HepG2 (cell line): ENCODE results near the gene ZBTB7C. TPM values are rescaled to one million over a fixed set of nuclear protein-coding genes. Genes with fewer than 3 reads are reported as not detected.

Experiments used
- ATAC-seq: fragments of 200-7000 bp; cut with Tn5 transposase; 3 replicates; pipeline ENCODE4 v1.9.1; 2020; ENCODE audit warnings: mild to moderate bottlenecking, moderate library complexity
- BruUV-seq: library from RNA; stranded (reverse); fragments of 400-500 nt; replicated peaks from 2 replicates; lab custom pipeline; 2021; lab: Mats Ljungman, UMichigan
- CTCF ChIA-PET: fragments of 300-600 bp; formaldehyde crosslinking; extraction: SDS; loops from one replicate; lab custom pipeline; 2021; ENCODE audit warnings: low total read pairs, inconsistent platforms, low intra/inter-chr PET ratio; lab: Yijun Ruan, JAX
- POLR2A ChIA-PET: fragments of 350-600 bp; sonication (Branson Sonifier 250); formaldehyde crosslinking; loops from one replicate; lab custom pipeline; 2020; ENCODE audit warnings: antibody characterized with exemption, inconsistent platforms; lab: Yijun Ruan, JAX
- DNase-seq: peaks from one replicate; pipeline ENCODE4 v3.0.0-alpha.2; 2015; ENCODE audit warnings: low spot score
- FAIRE-seq: peaks from 3 replicates; lab custom pipeline; 2011; peaks lifted over from hg19 to GRCh38; lab: Jason Lieb, UNC
- H2AFZ ChIP-seq: one replicate; pipeline ENCODE4 v1.6.1; 2011; ENCODE audit warnings: low read length, inconsistent platforms
- H3K27ac ChIP-seq: fragments of 300-600 bp; 3 replicates; pipeline ENCODE4 v1.8.0; 2011; ENCODE audit warnings: mixed run types, mild to moderate bottlenecking, mixed read lengths, low read length, inconsistent platforms; ENCODE audit not compliant: insufficient read depth; ENCODE audit errors: extremely low read length
- H3K27me3 ChIP-seq, 2 experiments: fragments of 200-600 bp in 1 of 2; 2 replicates in 1 of 2; 3 replicates in 1 of 2; pipeline versions ENCODE4 v1.6.0 to v1.8.0; 2011; ENCODE audit warnings: low read length in 2 of 2, mild to moderate bottlenecking in 2 of 2, moderate library complexity in 2 of 2, inconsistent platforms in 1 of 2; ENCODE audit not compliant: insufficient read depth in 2 of 2, control insufficient read depth in 1 of 2
- H3K36me3 ChIP-seq, 2 experiments: fragments of 200-600 bp in 1 of 2; replicated peaks in 1 of 2; 2 replicates in 1 of 2; 3 replicates in 1 of 2; pipeline versions ENCODE4 v1.5.1 to v1.8.0; 2011; ENCODE audit warnings: low read length in 2 of 2, inconsistent platforms in 1 of 2; ENCODE audit not compliant: insufficient read depth in 2 of 2, control insufficient read depth in 1 of 2
- H3K4me1 ChIP-seq: 2 replicates; pipeline ENCODE4 v1.5.1; 2012; ENCODE audit warnings: low read length, inconsistent platforms; ENCODE audit not compliant: insufficient read depth
- H3K4me2 ChIP-seq: 2 replicates; pipeline ENCODE4 v1.6.0; 2011; ENCODE audit warnings: low read depth, low read length, inconsistent platforms
- H3K4me3 ChIP-seq, 3 experiments: fragments of 200-600 bp in 1 of 3; sonication (generic), shearing (Covaris generic) in 1 of 3; replicated peaks in 1 of 3; 2 replicates each; pipeline ENCODE4 v1.5.1; 2011 to 2016; ENCODE audit warnings: low read length in 3 of 3, inconsistent platforms in 2 of 3, low read depth in 2 of 3, mild to moderate bottlenecking in 2 of 3, control low read depth in 1 of 3, mixed read lengths in 1 of 3; ENCODE audit not compliant: insufficient read depth in 1 of 3
- H3K79me2 ChIP-seq: one replicate; pipeline ENCODE4 v1.6.1; 2011; ENCODE audit warnings: low read length, inconsistent platforms; ENCODE audit not compliant: insufficient read depth
- H3K9ac ChIP-seq: 2 replicates; pipeline ENCODE4 v1.6.0; 2011; ENCODE audit warnings: mild to moderate bottlenecking, low read depth, low read length, inconsistent platforms; ENCODE audit not compliant: insufficient read depth
- H3K9me3 ChIP-seq: 2 replicates; pipeline ENCODE4 v1.5.1; 2012; ENCODE audit warnings: mild to moderate bottlenecking, low read length
- H4K20me1 ChIP-seq: 2 replicates; pipeline ENCODE4 v1.6.0; 2011; ENCODE audit warnings: inconsistent platforms, mild to moderate bottlenecking, low read length, moderate library complexity; ENCODE audit not compliant: insufficient read depth
- ATF1 ChIP-seq: IDR thresholded peaks from 2 replicates; pipeline ENCODE4 v1.6.1; 2016; ENCODE audit warnings: mild to moderate bottlenecking, control low read depth
- E2F1 ChIP-seq: sonication (generic); formaldehyde crosslinking; IDR thresholded peaks from 2 replicates; pipeline ENCODE4 v1.5.0; 2020; ENCODE audit warnings: missing genetic modification reagents
- FOXK1 ChIP-seq: sonication (generic); formaldehyde crosslinking; IDR thresholded peaks from 2 replicates; pipeline ENCODE4 v1.4.0; 2020; ENCODE audit warnings: low read depth, missing genetic modification reagents, borderline replicate concordance
- GLMP ChIP-seq: sonication (generic); formaldehyde crosslinking; IDR thresholded peaks from 2 replicates; pipeline ENCODE4 v1.9.0; 2021; ENCODE audit warnings: missing genetic modification reagents, mild to moderate bottlenecking, borderline replicate concordance
- GPN1 ChIP-seq: sonication (generic); formaldehyde crosslinking; IDR thresholded peaks from 2 replicates; pipeline ENCODE4 v1.5.1; 2020; ENCODE audit warnings: missing genetic modification reagents, borderline replicate concordance
- KLF15 ChIP-seq: sonication (generic); formaldehyde crosslinking; IDR thresholded peaks from 2 replicates; pipeline ENCODE4 v1.8.1; 2023; ENCODE audit warnings: borderline replicate concordance, mild to moderate bottlenecking, inconsistent platforms, missing genetic modification reagents, mixed read lengths
- MAFF ChIP-seq: IDR thresholded peaks from 2 replicates; pipeline ENCODE4 v1.6.1; 2011; ENCODE audit warnings: low read depth, low read length, improper control_type of control experiment
- MLLT10 ChIP-seq: sonication (generic); formaldehyde crosslinking; IDR thresholded peaks from 2 replicates; pipeline ENCODE4 v1.4.0; 2020; ENCODE audit warnings: missing genetic modification reagents
- PAWR ChIP-seq: sonication (generic); formaldehyde crosslinking; IDR thresholded peaks from 2 replicates; pipeline ENCODE4 v1.4.0; 2020; ENCODE audit warnings: missing genetic modification reagents, mild to moderate bottlenecking, borderline replicate concordance
- PRMT3 ChIP-seq: sonication (generic); formaldehyde crosslinking; IDR thresholded peaks from 2 replicates; pipeline ENCODE4 v1.8.1; 2022; ENCODE audit warnings: low read depth, mild to moderate bottlenecking, moderate library complexity, missing genetic modification reagents, borderline replicate concordance
- RAD51 ChIP-seq: fragments of 450-650 bp; IDR thresholded peaks from 2 replicates; pipeline ENCODE4 v1.6.1; 2016; ENCODE audit warnings: borderline replicate concordance
- REST ChIP-seq, 2 experiments: IDR thresholded peaks; 2 replicates each; pipeline ENCODE4 v1.6.1; 2011 to 2012; ENCODE audit warnings: low read length in 2 of 2, borderline replicate concordance in 1 of 2, low read depth in 1 of 2, mild to moderate bottlenecking in 1 of 2, moderate library complexity in 1 of 2
- TBL1XR1 ChIP-seq: fragments of 150-350 bp; IDR thresholded peaks from 2 replicates; pipeline ENCODE4 v1.6.1; 2014; ENCODE audit warnings: borderline replicate concordance, low read length; ENCODE audit not compliant: partially characterized antibody
- ZFP90 ChIP-seq: sonication (generic); formaldehyde crosslinking; IDR thresholded peaks from 2 replicates; pipeline ENCODE4 v1.8.0; 2022; ENCODE audit warnings: missing genetic modification reagents, mild to moderate bottlenecking, inconsistent platforms, borderline replicate concordance
- ZNF124 ChIP-seq: sonication (generic); formaldehyde crosslinking; IDR thresholded peaks from 2 replicates; pipeline ENCODE4 v1.4.0; 2020; ENCODE audit warnings: missing genetic modification reagents
- ZNF143 ChIP-seq: sonication (generic); formaldehyde crosslinking; IDR thresholded peaks from 2 replicates; pipeline ENCODE4 v1.4.0; 2020; ENCODE audit warnings: missing genetic modification reagents
- ZNF597 ChIP-seq: sonication (generic); formaldehyde crosslinking; IDR thresholded peaks from 2 replicates; pipeline ENCODE4 v1.5.0; 2020; ENCODE audit warnings: missing genetic modification reagents
- WGBS: methylation state at CpG from one replicate; pipeline ENCODE4 v1.1.6; 2017; ENCODE audit warnings: low lambda C conversion rate; 5-methylcytosine and 5-hydroxymethylcytosine counted together
- in situ Hi-C: cut with HindIII; loops from 2 replicates; pipeline ENCODE4 v1.10.0; 2017; ENCODE audit warnings: low pct_unique_long_range_greater_than_20kb; ENCODE audit not compliant: extremely low pct_ligation_motif_present
- intact Hi-C: fragments of 100-400 bp; cut with micrococcal nuclease; formaldehyde crosslinking; loops from one replicate; pipeline ENCODE4 v1.10.0; 2022; ENCODE audit not compliant: unreplicated experiment
- polyA plus RNA-seq, 8 experiments: library from polyadenylated mRNA; depleted of rRNA in 3 of 8; stranded (reverse) in 7 of 8; unstranded in 1 of 8; fragments of >200 nt; fragmentation: Illumina TruSeq in 4 of 8; extraction: Trizol in 4 of 8; gene quantifications; 2 replicates each; pipeline versions ENCODE4 v1.2.1 to v1.2.3, GENCODE V29; 2011 to 2016; ENCODE audit warnings: low read depth in 4 of 8, missing spikeins in 1 of 8, mixed read lengths in 1 of 8; ENCODE audit not compliant: insufficient read depth in 1 of 8
- total RNA-seq, 5 experiments: library from RNA; depleted of rRNA; stranded (reverse); fragments of >200 nt; fragmentation: Illumina TruSeq; extraction: Trizol; gene quantifications; 2 replicates each; pipeline ENCODE4 v1.2.3, GENCODE V29; 2016; ENCODE audit warnings: low read depth in 1 of 5

ZBTB7C gene
- total and polyA plus RNA-seq, 2 of the 13 experiments (the other 11 are each of a cell fraction or from before 2014, with no cell fraction given), result 0.01 to 0.04 TPM

- H3K9me3 ChIP-seq, result no peaks in the 10 kb centered on the region
- H3K4me3 ChIP-seq, result no peak overlapping the region
- no peaks in the 10 kb centered on the region for H3K4me1 ChIP-seq
- no peaks in the 10 kb centered on the region for H4K20me1 ChIP-seq
- ChIA-PET CTCF (no interaction called here), POLR2A (no interaction called here)
- no peak overlapping the region for H3K9ac ChIP-seq
- no peak for DNase-seq
- no peak for TF ChIP-seq RAD51
- no peak for TF ChIP-seq GPN1 (CRISPR knock-in tag)
- no peak for TF ChIP-seq ZFP90 (CRISPR knock-in tag)
- TF ChIP-seq GLMP (CRISPR knock-in tag), result no peak
- TF ChIP-seq REST (IDR thresholded peaks at IDR 0.05; ENCODE audit: borderline replicate concordance in 1 of 2, low read depth in 1 of 2, low read length in 2 of 2), result no peak
- TF ChIP-seq ZNF597 (CRISPR knock-in tag), result no peak
- no peak for TF ChIP-seq E2F1 (CRISPR knock-in tag)
- TF ChIP-seq ZNF124 (CRISPR knock-in tag), result no peak
- TF ChIP-seq KLF15 (CRISPR knock-in tag), result no peak
- TF ChIP-seq PRMT3 (CRISPR knock-in tag), result no peak
- no peak for TF ChIP-seq MAFF
- TF ChIP-seq FOXK1, result no peak
- no peak for TF ChIP-seq PAWR (CRISPR knock-in tag)
- no peak for TF ChIP-seq ATF1 (CRISPR knock-in tag)
- no peak for TF ChIP-seq TBL1XR1
- TF ChIP-seq MLLT10 (CRISPR knock-in tag), result no peak
- TF ChIP-seq ZNF143 (CRISPR knock-in tag), result no peak
- intact Hi-C loops (no loop called here), in situ Hi-C loops (no loop called here)
- no peak for ATAC-seq
- peaks cover 4 to 59% of the 10 kb centered on the region in 2 experiments; a peak in 3 of 5 replicates for H3K27me3 ChIP-seq
- no peaks in the 10 kb centered on the region for H3K36me3 ChIP-seq
- no TSS peak for BruUV-seq
- no peak overlapping the region for H2AFZ ChIP-seq
- WGBS, result 0% methylated on average over 5 of the region's 5 CpGs
- H3K27ac ChIP-seq, result no peak overlapping the region
- no peak for FAIRE-seq
- no peaks in the 10 kb centered on the region for H3K79me2 ChIP-seq
- H3K4me2 ChIP-seq, result no peak overlapping the region
Observed at GRCh38 chr18:48396561-48396960, 12.6 kb downstream of the ZBTB7C start.
